Measurements from ENCODE around the gene TSGA10IP. TPM values are rescaled to one million over a fixed set of nuclear protein-coding genes. Genes with fewer than 3 reads are reported as not detected.

TSGA10IP gene
- total RNA-seq, 1 donor from 2014 or later = not detected

DNA sequence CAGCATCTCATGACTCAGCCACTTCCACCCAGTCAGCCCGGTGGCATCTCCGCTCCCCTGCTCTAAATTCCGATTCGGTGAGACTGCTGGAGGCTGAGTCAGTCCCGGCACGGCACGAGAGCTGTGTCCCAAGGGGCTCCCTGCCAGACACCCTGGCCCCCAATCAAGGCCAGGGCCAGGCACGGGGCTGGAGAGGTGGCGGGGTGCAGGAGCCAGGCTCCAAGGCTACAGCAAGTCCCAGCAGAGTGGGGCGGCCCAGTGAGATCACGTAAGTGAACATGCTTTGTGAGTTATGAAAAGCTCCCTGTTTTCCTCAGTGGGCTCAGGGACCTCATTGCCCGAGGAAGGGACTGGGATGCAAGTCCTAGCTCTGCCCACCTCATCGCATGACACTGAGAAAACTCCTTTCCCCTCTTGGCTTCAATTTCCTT lies 29.4 kb upstream of the TSGA10IP start:
- no peak for DNase-seq (ENCODE audit: low spot score, unreplicated experiment)
- H3K27ac Mint-ChIP-seq = no peak overlapping the region
- no peaks in the 10 kb centered on the region for H3K9me3 Mint-ChIP-seq (ENCODE audit: low read depth)
- H3K4me1 Mint-ChIP-seq (ENCODE audit: low read depth) = peaks cover 6% of the 10 kb centered on the region
- peaks cover 5% of the 10 kb centered on the region for H3K27me3 Mint-ChIP-seq
- TF ChIP-seq, protein P1, sequence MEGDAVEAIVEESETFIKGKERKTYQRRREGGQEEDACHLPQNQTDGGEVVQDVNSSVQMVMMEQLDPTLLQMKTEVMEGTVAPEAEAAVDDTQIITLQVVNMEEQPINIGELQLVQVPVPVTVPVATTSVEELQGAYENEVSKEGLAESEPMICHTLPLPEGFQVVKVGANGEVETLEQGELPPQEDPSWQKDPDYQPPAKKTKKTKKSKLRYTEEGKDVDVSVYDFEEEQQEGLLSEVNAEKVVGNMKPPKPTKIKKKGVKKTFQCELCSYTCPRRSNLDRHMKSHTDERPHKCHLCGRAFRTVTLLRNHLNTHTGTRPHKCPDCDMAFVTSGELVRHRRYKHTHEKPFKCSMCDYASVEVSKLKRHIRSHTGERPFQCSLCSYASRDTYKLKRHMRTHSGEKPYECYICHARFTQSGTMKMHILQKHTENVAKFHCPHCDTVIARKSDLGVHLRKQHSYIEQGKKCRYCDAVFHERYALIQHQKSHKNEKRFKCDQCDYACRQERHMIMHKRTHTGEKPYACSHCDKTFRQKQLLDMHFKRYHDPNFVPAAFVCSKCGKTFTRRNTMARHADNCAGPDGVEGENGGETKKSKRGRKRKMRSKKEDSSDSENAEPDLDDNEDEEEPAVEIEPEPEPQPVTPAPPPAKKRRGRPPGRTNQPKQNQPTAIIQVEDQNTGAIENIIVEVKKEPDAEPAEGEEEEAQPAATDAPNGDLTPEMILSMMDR (IDR thresholded peaks at IDR 0.05; ENCODE audit: unreplicated experiment) = no peak
- no peak overlapping the region for H3K4me3 Mint-ChIP-seq (ENCODE audit: low read depth)
- H3K36me3 Mint-ChIP-seq (ENCODE audit: insufficient read depth) = no peaks in the 10 kb centered on the region

DNA sequence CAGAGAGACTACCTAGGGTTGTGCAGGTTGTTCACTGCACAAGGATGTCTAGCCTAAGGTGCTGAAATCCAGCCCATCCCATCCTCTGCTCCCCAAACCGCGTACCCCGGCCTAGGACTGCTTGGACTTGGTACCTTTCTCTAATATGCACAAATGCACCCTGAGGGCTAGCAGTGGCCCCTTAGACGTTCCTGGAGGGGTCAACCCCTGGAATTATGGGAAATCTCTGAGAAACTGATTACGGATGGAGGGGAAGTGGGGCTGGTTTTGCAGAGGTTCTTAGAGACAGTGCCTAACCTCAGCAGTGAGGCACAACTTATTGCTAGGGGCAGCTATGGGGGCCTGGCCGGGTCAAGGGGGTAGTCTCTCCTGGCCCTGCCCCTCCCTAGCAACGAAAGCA lies 28.9 kb upstream of the TSGA10IP start:
- no peak for DNase-seq (ENCODE audit: low spot score, unreplicated experiment)
- TF ChIP-seq, protein P1 (IDR thresholded peaks at IDR 0.05; ENCODE audit: unreplicated experiment) = no peak
- peaks cover 5% of the 10 kb centered on the region for H3K27me3 Mint-ChIP-seq
- no peaks in the 10 kb centered on the region for H3K36me3 Mint-ChIP-seq (ENCODE audit: insufficient read depth)
- no peak overlapping the region for H3K27ac Mint-ChIP-seq
- H3K4me1 Mint-ChIP-seq (ENCODE audit: low read depth) = peaks cover 6% of the 10 kb centered on the region
- H3K9me3 Mint-ChIP-seq (ENCODE audit: low read depth) = no peaks in the 10 kb centered on the region
- peak overlapping the region; percentile 66 for H3K4me3 Mint-ChIP-seq (ENCODE audit: low read depth)

DNA sequence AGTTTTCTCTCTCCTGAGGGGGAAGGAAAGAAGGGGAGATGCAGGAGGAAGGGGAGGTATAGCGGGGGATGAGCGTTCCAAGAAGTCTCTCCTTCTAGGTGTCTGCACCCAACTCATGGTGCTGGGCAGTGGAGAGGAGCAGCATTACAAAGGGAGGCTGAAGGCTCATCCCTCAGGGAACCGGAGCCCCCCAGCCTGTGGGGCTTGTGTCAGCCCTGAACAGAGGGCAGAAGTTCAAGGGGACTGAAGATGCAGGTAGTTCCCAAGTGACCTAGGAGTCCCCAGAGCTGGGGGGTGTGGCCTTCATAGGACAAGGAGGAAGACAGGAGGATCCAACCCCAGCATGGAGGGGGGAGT lies 28.2 kb upstream of the TSGA10IP start:
- no peak for DNase-seq (ENCODE audit: low spot score, unreplicated experiment)
- H3K4me3 Mint-ChIP-seq (ENCODE audit: low read depth) = peak overlapping the region; percentile 66
- H3K4me1 Mint-ChIP-seq (ENCODE audit: low read depth) = peaks cover 6% of the 10 kb centered on the region
- peaks cover 5% of the 10 kb centered on the region for H3K27me3 Mint-ChIP-seq
- no peaks in the 10 kb centered on the region for H3K9me3 Mint-ChIP-seq (ENCODE audit: low read depth)
- H3K36me3 Mint-ChIP-seq (ENCODE audit: insufficient read depth) = peaks cover under 1% of the 10 kb centered on the region
- H3K27ac Mint-ChIP-seq = peak overlapping the region; percentile 4
- TF ChIP-seq, protein P1 (IDR thresholded peaks at IDR 0.05; ENCODE audit: unreplicated experiment) = no peak

DNA sequence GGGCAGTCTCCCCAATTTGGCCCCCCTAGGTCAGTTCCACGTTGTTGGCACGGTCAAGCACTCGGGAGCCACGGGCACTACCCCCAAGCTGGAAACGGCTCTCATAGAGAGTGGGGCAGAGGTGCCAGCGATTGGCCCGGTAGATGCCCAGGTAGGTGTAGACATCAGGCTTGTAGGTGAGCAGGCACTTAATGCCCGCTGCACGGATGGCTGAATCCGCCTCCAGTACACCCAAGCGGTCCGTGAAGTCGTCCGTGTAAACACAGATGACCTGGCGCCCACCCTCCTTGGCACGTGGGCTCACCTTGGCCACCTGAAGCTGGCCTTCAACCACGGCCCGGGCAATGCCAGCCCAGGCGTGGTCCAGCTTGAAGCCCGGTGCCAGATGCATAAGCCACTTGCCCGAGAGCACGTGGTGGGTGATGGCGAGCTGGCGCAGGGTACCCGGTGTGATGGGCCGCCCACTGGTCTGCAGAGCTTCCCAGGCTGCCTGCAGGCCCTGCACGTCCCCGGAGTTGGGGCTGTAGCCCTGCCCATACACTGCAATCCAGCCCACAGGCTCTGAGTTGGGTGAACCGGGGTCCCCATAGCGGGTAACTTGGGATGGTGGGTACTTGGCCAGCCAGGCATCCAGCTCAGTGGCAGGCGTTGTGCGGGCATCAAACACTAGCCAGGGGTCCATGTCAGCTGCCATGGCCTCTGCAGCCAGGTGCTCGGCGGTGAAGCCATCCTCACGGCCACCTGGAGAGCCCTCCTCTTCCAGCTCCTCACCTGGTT lies 27.7 kb upstream of the TSGA10IP start:
- Mint-ChIP-seq H3K27me3 (peaks cover 5% of the 10 kb centered on the region), H3K36me3 (ENCODE audit: insufficient read depth) (peaks cover 4% of the 10 kb centered on the region), H3K9me3 (ENCODE audit: low read depth) (no peaks in the 10 kb centered on the region), H3K27ac (no peak overlapping the region), H3K4me1 (ENCODE audit: low read depth) (peaks cover 6% of the 10 kb centered on the region), H3K4me3 (ENCODE audit: low read depth) (peak overlapping the region; percentile 83)
- TF ChIP-seq, protein P1 (IDR thresholded peaks at IDR 0.05; ENCODE audit: unreplicated experiment) = no peak
- DNase-seq (ENCODE audit: low spot score, unreplicated experiment) = no peak

DNA sequence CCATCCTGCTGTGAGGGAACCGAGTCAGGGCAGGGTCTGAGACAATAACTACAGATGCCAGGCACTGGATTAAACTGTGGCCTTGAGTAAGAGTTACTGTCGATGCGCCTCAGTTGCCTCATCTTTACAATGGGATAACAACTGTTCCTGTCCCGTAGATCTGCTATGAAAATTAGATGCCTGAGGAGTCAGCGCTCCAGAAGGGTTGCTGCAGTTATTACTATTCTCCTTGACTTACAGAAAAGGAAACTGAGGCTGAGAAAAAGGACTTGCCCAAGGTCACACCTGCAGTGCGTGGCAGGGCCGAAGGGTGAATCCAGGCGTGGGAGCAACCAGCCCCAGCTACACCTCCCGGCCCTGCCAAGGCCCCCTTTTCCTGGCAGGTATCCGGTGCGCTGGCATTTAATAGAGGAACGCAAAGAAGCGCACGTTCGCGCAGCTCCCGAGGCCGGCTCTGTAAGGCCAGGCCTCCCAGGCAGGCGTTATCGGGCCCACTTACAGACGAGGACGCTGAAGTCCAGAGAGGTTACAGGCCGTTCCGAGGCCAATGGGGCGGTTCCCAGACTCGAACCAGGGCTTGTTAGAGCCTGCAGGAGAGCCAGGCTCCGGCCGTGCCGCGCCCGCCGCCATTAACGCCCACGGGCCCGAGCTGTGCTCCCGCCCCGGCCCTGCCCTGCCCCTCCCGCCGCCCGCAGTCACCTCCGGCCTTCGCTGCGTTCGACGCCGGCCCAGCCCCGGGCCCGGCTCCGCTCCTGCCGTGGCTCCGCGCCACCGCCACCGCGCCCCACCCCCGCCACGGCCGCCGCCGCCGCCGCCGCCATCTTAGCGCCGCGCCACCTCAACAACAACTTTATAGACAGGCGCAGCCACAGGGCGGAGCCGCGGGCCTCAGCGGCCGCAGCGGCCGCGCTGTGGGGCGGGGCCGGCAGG lies 26.8 kb upstream of the TSGA10IP start, which contains the start of gene C11orf68:
TSS of gene C11orf68 (minus strand) at position 852 of the 930 bp plus-strand sequence. CDS start at position 821, 31 bp downstream.
- Mint-ChIP-seq H3K27me3 (peaks cover 5% of the 10 kb centered on the region), H3K4me1 (ENCODE audit: low read depth) (peaks cover 6% of the 10 kb centered on the region), H3K27ac (peak within 1 kb of the TSS; percentile 92), H3K4me3 (ENCODE audit: low read depth) (peak within 1 kb of the TSS; percentile 84), H3K36me3 (ENCODE audit: insufficient read depth) (peaks cover 5% of the 10 kb centered on the region), H3K9me3 (ENCODE audit: low read depth) (no peaks in the 10 kb centered on the region)
- no peak for DNase-seq (ENCODE audit: low spot score, unreplicated experiment)
- TF ChIP-seq, protein P1 (IDR thresholded peaks at IDR 0.05; ENCODE audit: unreplicated experiment) = no peak
